A673 (cell line): ENCODE results near the gene ATXN10. TPM values are rescaled to one million over a fixed set of nuclear protein-coding genes. Genes with fewer than 3 reads are reported as not detected.

ENCODE experiments used
- BruUV-seq: library from RNA; stranded (reverse); fragments of 400-500 nt; replicated peaks from 2 replicates; lab custom pipeline; 2021; lab: Mats Ljungman, UMichigan
- CTCF ChIA-PET: fragments of 300-600 bp; sonication (Branson Sonifier 250); formaldehyde crosslinking; loops from one replicate; lab custom pipeline; 2022; ENCODE audit warnings: antibody characterized with exemption; lab: Charles Lee
- POLR2A ChIA-PET: fragments of 300-600 bp; sonication (Branson Sonifier 250); formaldehyde crosslinking; loops from one replicate; lab custom pipeline; 2022; ENCODE audit warnings: antibody characterized with exemption; ENCODE audit not compliant: low non-redundant PET; lab: Charles Lee
- DNase-seq: peaks from one replicate; pipeline ENCODE4 v3.0.0-alpha.2; 2015; ENCODE audit warnings: low spot score
- H3K27ac ChIP-seq: fragments of 200-600 bp; sonication (generic); 2 replicates; pipeline ENCODE4 v1.5.1; 2016; ENCODE audit warnings: mixed run types, low read depth, mild to moderate bottlenecking, mixed read lengths, antibody characterized with exemption, low read length; ENCODE audit not compliant: poor library complexity, severe bottlenecking
- H3K27me3 ChIP-seq: fragments of 200-600 bp; sonication (generic); replicated peaks from 2 replicates; pipeline ENCODE4 v1.6.1; 2017; ENCODE audit warnings: mixed run types, low read depth, mild to moderate bottlenecking, mixed read lengths, antibody characterized with exemption, low read length; ENCODE audit not compliant: insufficient read depth, poor library complexity
- H3K36me3 ChIP-seq: fragments of 200-600 bp; sonication (generic); 2 replicates; pipeline ENCODE4 v1.6.1; 2016; ENCODE audit warnings: mixed run types, mild to moderate bottlenecking, mixed read lengths, antibody characterized with exemption, low read length; ENCODE audit not compliant: insufficient read depth, poor library complexity, severe bottlenecking
- H3K4me1 ChIP-seq: fragments of 200-600 bp; sonication (generic); 2 replicates; pipeline ENCODE4 v1.6.1; 2017; ENCODE audit warnings: mixed run types, mild to moderate bottlenecking, mixed read lengths, antibody characterized with exemption, low read length; ENCODE audit not compliant: insufficient read depth, poor library complexity, severe bottlenecking
- H3K4me3 ChIP-seq: fragments of 200-600 bp; sonication (generic); 2 replicates; pipeline ENCODE4 v1.5.1; 2016; ENCODE audit warnings: low read depth, mixed run types, mild to moderate bottlenecking, mixed read lengths, low read length; ENCODE audit not compliant: poor library complexity, severe bottlenecking
- H3K9me3 ChIP-seq: fragments of 200-600 bp; sonication (generic); 2 replicates; pipeline ENCODE4 v1.6.1; 2016; ENCODE audit warnings: mixed run types, low read depth, mild to moderate bottlenecking, mixed read lengths, antibody characterized with exemption, low read length; ENCODE audit not compliant: poor library complexity, severe bottlenecking
- CTCF ChIP-seq: fragments of 300-800, 200-600 bp; sonication (generic); conservative IDR thresholded peaks from 2 replicates; pipeline ENCODE4 v1.5.1; 2017; ENCODE audit warnings: low read depth, mild to moderate bottlenecking, antibody characterized with exemption, low read length, moderate library complexity, mixed read lengths
- EZH2 ChIP-seq: fragments of 200-600 bp; sonication (generic); IDR thresholded peaks from 2 replicates; pipeline ENCODE4 v1.6.1; 2017; ENCODE audit warnings: borderline replicate concordance, low read depth, mild to moderate bottlenecking, mixed read lengths, antibody characterized with exemption, low read length; ENCODE audit not compliant: poor library complexity, severe bottlenecking
- intact Hi-C: fragments of 100-400 bp; cut with micrococcal nuclease; formaldehyde crosslinking; loops from one replicate; pipeline ENCODE4 v1.10.0; 2022; ENCODE audit not compliant: unreplicated experiment
- total RNA-seq: library from RNA; stranded (reverse); gene quantifications from 2 replicates; pipeline ENCODE4 v1.2.3, GENCODE V29; 2021

The ATXN10 gene
- total RNA-seq, 1 experiment from 2014 or later = 294 TPM

- intact Hi-C loops = no loop called here
- Histone ChIP-seq H3K27me3 (peaks cover 9% of the 10 kb centered on the region), H3K27ac (no peak overlapping the region), H3K9me3 (no peaks in the 10 kb centered on the region), H3K4me3 (no peak overlapping the region), H3K4me1 (no peaks in the 10 kb centered on the region), H3K36me3 (no peaks in the 10 kb centered on the region)
- no peak for DNase-seq
- ChIA-PET POLR2A (no interaction called here), CTCF (no interaction called here)
- no peak for TF ChIP-seq EZH2
- no peak for TF ChIP-seq CTCF
- no TSS peak for BruUV-seq
These were observed 33.4 kb upstream of the ATXN10 start for GRCh38 chr22:45638197-45638596.

GRCh38 chr22:45638834-45639746 lies 32.5 kb upstream of the ATXN10 start:
- ChIA-PET POLR2A (no interaction called here), CTCF (no interaction called here)
- Histone ChIP-seq H3K27me3 (peaks cover 5% of the 10 kb centered on the region), H3K4me3 (no peak overlapping the region), H3K27ac (no peak overlapping the region), H3K4me1 (no peaks in the 10 kb centered on the region), H3K9me3 (no peaks in the 10 kb centered on the region), H3K36me3 (no peaks in the 10 kb centered on the region)
- no TSS peak for BruUV-seq
- TF ChIP-seq CTCF (no peak), EZH2 (no peak)
- intact Hi-C loops = no loop called here
- no peak for DNase-seq

GRCh38 chr22:45639747-45640102 lies 31.9 kb upstream of the ATXN10 start:
- DNase-seq = no peak
- no TSS peak for BruUV-seq
- H3K27me3 ChIP-seq = no peaks in the 10 kb centered on the region
- no peaks in the 10 kb centered on the region for H3K36me3 ChIP-seq
- H3K4me3 ChIP-seq = no peak overlapping the region
- H3K4me1 ChIP-seq = no peaks in the 10 kb centered on the region
- POLR2A ChIA-PET = no interaction called here
- CTCF ChIA-PET = no interaction called here
- TF ChIP-seq CTCF (no peak), EZH2 (no peak)
- intact Hi-C loops = no loop called here
- no peak overlapping the region for H3K27ac ChIP-seq
- no peaks in the 10 kb centered on the region for H3K9me3 ChIP-seq
